Measurements from ENCODE around the gene CDCA5. TPM values are rescaled to one million over a fixed set of nuclear protein-coding genes. Genes with fewer than 3 reads are reported as not detected.

CDCA5 gene
- polyA plus RNA-seq, 2 of the 4 experiments (the other 2 are of a cell fraction) = 30.9 to 46.0 TPM

- CTCF ChIA-PET = interaction anchor here (2.3 to 7.3 kb wide), 2 partner anchors 13 to 20 kb away, joined by 9 to 75 read pairs; partner anchors contain the start of genes FAU, MRPL49, TM7SF2 and ZNHIT2
- peak overlapping the region; percentile 100 for H3K4me2 ChIP-seq
Measured at GRCh38 chr11:65132238-65132987, 48.6 kb upstream of the CDCA5 start.

GRCh38 chr11:65131895-65132237 lies 48.0 kb upstream of the CDCA5 start:
- H3K4me1 ChIP-seq = peaks cover 15% of the 10 kb centered on the region
- no peak for ATAC-seq
- TF ChIP-seq HOXB13 (CRISPR knock-in tag; IDR thresholded peaks at IDR 0.05; ENCODE audit: low read depth) = no peak
- no peak for TF ChIP-seq BHLHE40 (IDR thresholded peaks at IDR 0.05; ENCODE audit: low read depth, low read length)
- TF ChIP-seq CEBPB (IDR thresholded peaks at IDR 0.05) = no peak
- TF ChIP-seq ATOH8 (CRISPR knock-in tag; IDR thresholded peaks at IDR 0.05; ENCODE audit: low read depth) = no peak
- TF ChIP-seq SREBF2 (IDR thresholded peaks at IDR 0.05) = no peak
- TF ChIP-seq MYC (IDR thresholded peaks at IDR 0.05; ENCODE audit: borderline replicate concordance, low read length) = no peak
- CTCF ChIA-PET = interaction anchor here (0.6 to 7.3 kb wide), 4 partner anchors 12 to 147 kb away, joined by 3 to 75 read pairs (median 12); partner anchors contain the start of genes FAU, MRPL49, TM7SF2 and ZNHIT2
- 83% methylated on average over 6 of the region's 6 CpGs for WGBS (ENCODE audit: missing lambda C conversion rate)
- no peak overlapping the region for H3K4me3 ChIP-seq
- FAIRE-seq = no peak
- POLR2A ChIA-PET = interaction anchor here (0.5 to 2.1 kb wide), 2 partner anchors 10 to 353 kb away, joined by 3 to 14 read pairs; partner anchors contain the start of genes FAU and MRPL49
- no peaks in the 10 kb centered on the region for H3K9me3 ChIP-seq
- no peak for DNase-seq (ENCODE audit: low read depth in 1 of 2, low spot score in 1 of 2)
- H3K27ac ChIP-seq = no peak overlapping the region
- H3K4me2 ChIP-seq = no peak overlapping the region

More at GRCh38 chr11:65132238-65132987, 48.6 kb upstream of the CDCA5 start:
- no peak overlapping the region; the same call in 2 of the 3 replicates for H3K4me3 ChIP-seq
- FAIRE-seq (no peak), ATAC-seq (no peak), DNase-seq (ENCODE audit: low read depth in 1 of 2, low spot score in 1 of 2) (no peak)
- POLR2A ChIA-PET = interaction anchor here (2.1 kb wide), 1 partner anchor 10 kb away, joined by 14 read pairs; the partner anchor contains the start of genes FAU and MRPL49
- peaks cover 15% of the 10 kb centered on the region for H3K4me1 ChIP-seq
- 84% methylated on average over 10 of the region's 10 CpGs for WGBS (ENCODE audit: missing lambda C conversion rate)
- no peaks in the 10 kb centered on the region for H3K9me3 ChIP-seq
- TF ChIP-seq HEYL (CRISPR knock-in tag; IDR thresholded peaks at IDR 0.05) (no peak), GATA3 (IDR thresholded peaks at IDR 0.05; ENCODE audit: borderline replicate concordance) (no peak), CHD4 (IDR thresholded peaks at IDR 0.05; ENCODE audit: borderline replicate concordance) (no peak), RCOR1 (IDR thresholded peaks at IDR 0.05; ENCODE audit: low read depth, low read length) (no peak), JUNB (IDR thresholded peaks at IDR 0.05) (no peak), FOXS1 (CRISPR knock-in tag; IDR thresholded peaks at IDR 0.05) (no peak), RAD21 (conservative IDR thresholded peaks at IDR 0.05 in 1 of 2, IDR thresholded peaks at IDR 0.05 in 1 of 2) (no peak), EP300 (IDR thresholded peaks at IDR 0.05) (no peak), USF2 (IDR thresholded peaks at IDR 0.05) (no peak), EHF (CRISPR knock-in tag; IDR thresholded peaks at IDR 0.05) (no peak), POLR2A (IDR thresholded peaks at IDR 0.05; ENCODE audit: low read length) (no peak), NR3C1 (IDR thresholded peaks at IDR 0.05) (no peak)
- H3K27ac ChIP-seq = no peak overlapping the region

- Histone ChIP-seq H3K4me3 (no peak overlapping the region), H3K27ac (no peak overlapping the region), H3K4me2 (no peak overlapping the region), H3K9me3 (no peaks in the 10 kb centered on the region), H3K4me1 (peaks cover 15% of the 10 kb centered on the region)
- ChIA-PET CTCF (interaction anchor here (0.6 to 7.3 kb wide), 6 partner anchors 12 to 471 kb away, joined by 3 to 75 read pairs (median 6); partner anchors contain the start of genes FAU, MRPL49, TM7SF2 and ZNHIT2), POLR2A (interaction anchor here (0.5 to 2.1 kb wide), 2 partner anchors 9 to 352 kb away, joined by 3 to 14 read pairs; partner anchors contain the start of genes FAU and MRPL49)
- WGBS (ENCODE audit: missing lambda C conversion rate) = 79% methylated on average over 3 of the region's 3 CpGs
- DNase-seq (ENCODE audit: low read depth in 1 of 2, low spot score in 1 of 2) (no peak), ATAC-seq (no peak), FAIRE-seq (no peak)
- TF ChIP-seq POLR2A (IDR thresholded peaks at IDR 0.05; ENCODE audit: low read length) = no peak
- TF ChIP-seq FOSB (CRISPR knock-in tag; IDR thresholded peaks at IDR 0.05) = no peak
- no peak for TF ChIP-seq POLR2AphosphoS2 (conservative IDR thresholded peaks at IDR 0.05; ENCODE audit: low read length)
- TF ChIP-seq KDM5A (IDR thresholded peaks at IDR 0.05) = no peak
- no peak for TF ChIP-seq SMC3 (IDR thresholded peaks at IDR 0.05)
- TF ChIP-seq NPAS2 (CRISPR knock-in tag; IDR thresholded peaks at IDR 0.05; ENCODE audit: borderline replicate concordance) = no peak
- no peak for TF ChIP-seq HDAC2 (IDR thresholded peaks at IDR 0.05)
- no peak for TF ChIP-seq CHD4 (IDR thresholded peaks at IDR 0.05; ENCODE audit: borderline replicate concordance)
Measured at GRCh38 chr11:65131417-65131776, 47.6 kb upstream of the CDCA5 start.
